Astrocyte (in vitro differentiated cells and primary cell): ENCODE data around the gene ARIH2.

Source experiments
- CTCF ChIP-seq: IDR thresholded peaks from 2 replicates; pipeline ENCODE4 v1.5.1; 2011; ENCODE audit warnings: low read depth, mild to moderate bottlenecking, inconsistent platforms, low read length, moderate library complexity; ENCODE audit not compliant: insufficient read depth
- EZH2 ChIP-seq: IDR thresholded peaks from 2 replicates; pipeline ENCODE4 v1.6.1; 2012; ENCODE audit warnings: mild to moderate bottlenecking, low read length, inconsistent platforms; ENCODE audit not compliant: insufficient read depth

DNA sequence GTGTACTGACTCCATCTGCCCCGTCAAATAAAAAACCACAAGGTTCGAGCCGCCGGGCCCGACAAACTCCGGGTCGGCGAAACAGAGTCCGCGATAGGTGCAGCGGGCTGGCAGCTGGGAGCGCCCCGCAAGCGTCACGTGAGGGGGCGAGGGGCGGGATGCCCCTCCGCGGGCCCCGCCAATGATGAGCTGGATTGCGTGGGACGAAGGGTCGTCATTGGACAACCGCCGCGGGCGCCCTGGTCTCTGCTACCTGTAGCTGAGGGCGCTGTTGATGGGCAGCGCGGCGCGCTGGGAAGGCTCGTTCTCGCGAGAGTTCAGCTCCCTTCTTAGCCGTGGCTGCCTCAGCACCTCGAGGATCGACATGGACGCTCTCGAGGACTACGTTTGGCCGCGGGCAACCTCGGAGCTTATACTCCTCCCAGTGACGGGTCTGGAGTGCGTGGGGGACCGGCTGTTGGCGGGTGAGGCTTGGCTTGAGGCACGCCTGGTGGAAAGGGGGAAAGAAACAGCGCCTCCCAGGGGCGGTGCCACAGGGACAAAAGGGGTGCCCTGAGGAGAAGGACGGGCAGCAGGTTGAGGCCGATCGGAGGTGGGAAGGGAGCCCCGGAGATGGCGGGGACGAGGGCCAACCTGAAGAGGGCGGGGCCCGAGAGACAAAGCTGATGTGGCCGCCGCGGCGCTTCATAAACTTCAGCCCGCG, 88.6 kb downstream of the ARIH2 start, which contains the start of gene WDR6:
- TF ChIP-seq CTCF (no peak), EZH2 (no peak)
